Measurements from ENCODE around the gene TOPBP1. TPM values are rescaled to one million over a fixed set of nuclear protein-coding genes. Genes with fewer than 3 reads are reported as not detected.

The TOPBP1 gene
- total RNA-seq, 4 donors from 2014 or later, result 11.8 to 21.1 (median 16.9) TPM

- H3K4me3 ChIP-seq, result peak overlapping the region; percentile 73 to 84 (median 80)
- DNase-seq (no peak), ATAC-seq (peak; percentile 40 to 51)
- H3K4me1 ChIP-seq, result peaks cover 11 to 22% of the 10 kb centered on the region in 2 donors
- peaks cover 0 to 16% of the 10 kb centered on the region in 2 donors for H3K36me3 ChIP-seq
- intact Hi-C loops (cut with DNase I; ENCODE audit: low total_unique reads), result loop anchor here (5.0 kb wide), 3 partner anchors 90 to 940 kb away; partner anchors contain the start of genes CDV3, NPHP3 and SRPRB
- in situ Hi-C loops (cut with MboI; ENCODE audit: low sequenced_read_pairs in 4 of 4), result no loop called here
- no peaks in the 10 kb centered on the region for H3K9me3 ChIP-seq
- no peaks in the 10 kb centered on the region for H3K27me3 ChIP-seq
- TF ChIP-seq CTCF (IDR thresholded peaks at IDR 0.05 in 4 of 5, conservative IDR thresholded peaks at IDR 0.05 in 1 of 5), result no peak
- TF ChIP-seq POLR2A (IDR thresholded peaks at IDR 0.05), result no peak
- peak overlapping the region; percentile 70 to 78 (median 74) for H3K27ac ChIP-seq
Observed at GRCh38 chr3:133662278-133662651, 524 bp upstream of the TOPBP1 start.

- Histone ChIP-seq H3K4me1 (peaks cover 11 to 22% of the 10 kb centered on the region in 2 donors), H3K36me3 (peaks cover 2 to 40% of the 10 kb centered on the region in 2 donors), H3K27ac (no peak overlapping the region), H3K27me3 (no peaks in the 10 kb centered on the region), H3K4me3 (no peak overlapping the region), H3K9me3 (no peaks in the 10 kb centered on the region)
- in situ Hi-C loops (cut with MboI; ENCODE audit: low sequenced_read_pairs in 4 of 4), result no loop called here
- ATAC-seq (no peak), DNase-seq (no peak)
- intact Hi-C loops (cut with DNase I; ENCODE audit: low total_unique reads), result loop anchor here (5.0 kb wide), 3 partner anchors 88 to 938 kb away; partner anchors contain the start of genes CDV3, NPHP3 and SRPRB
- TF ChIP-seq POLR2A (IDR thresholded peaks at IDR 0.05) (no peak), CTCF (IDR thresholded peaks at IDR 0.05 in 4 of 5, conservative IDR thresholded peaks at IDR 0.05 in 1 of 5) (no peak)
Observed at GRCh38 chr3:133659806-133660205, 1.9 kb downstream of the TOPBP1 start.

GRCh38 chr3:133655731-133656515 is 5.8 kb downstream of the TOPBP1 start:
- ATAC-seq (no peak), DNase-seq (no peak)
- Histone ChIP-seq H3K9me3 (no peaks in the 10 kb centered on the region), H3K27ac (no peak overlapping the region), H3K4me3 (no peak overlapping the region), H3K27me3 (no peaks in the 10 kb centered on the region), H3K4me1 (peaks cover 0 to 10% of the 10 kb centered on the region in 2 donors), H3K36me3 (peaks cover 2 to 75% of the 10 kb centered on the region in 2 donors)
- intact Hi-C loops (cut with DNase I; ENCODE audit: low total_unique reads), result no loop called here
- TF ChIP-seq POLR2A (IDR thresholded peaks at IDR 0.05) (no peak), CTCF (IDR thresholded peaks at IDR 0.05 in 4 of 5, conservative IDR thresholded peaks at IDR 0.05 in 1 of 5) (no peak)
- in situ Hi-C loops (cut with MboI; ENCODE audit: low sequenced_read_pairs in 4 of 4), result no loop called here

GRCh38 chr3:133649486-133650068 is 12.2 kb downstream of the TOPBP1 start:
- no peak for ATAC-seq
- peaks cover 0 to 62% of the 10 kb centered on the region in 2 donors for H3K36me3 ChIP-seq
- H3K4me3 ChIP-seq, result no peak overlapping the region
- no peak for TF ChIP-seq CTCF (IDR thresholded peaks at IDR 0.05 in 4 of 5, conservative IDR thresholded peaks at IDR 0.05 in 1 of 5)
- no peak for TF ChIP-seq POLR2A (IDR thresholded peaks at IDR 0.05)
- no peaks in the 10 kb centered on the region for H3K9me3 ChIP-seq
- intact Hi-C loops (cut with DNase I; ENCODE audit: low total_unique reads), result no loop called here
- DNase-seq, result no peak
- no peaks in the 10 kb centered on the region for H3K27me3 ChIP-seq
- H3K4me1 ChIP-seq, result no peaks in the 10 kb centered on the region
- in situ Hi-C loops (cut with MboI; ENCODE audit: low sequenced_read_pairs in 4 of 4), result no loop called here
- no peak overlapping the region for H3K27ac ChIP-seq

Measured in gastrocnemius medialis (tissue), 4 donors.